Effector CD8-positive, alpha-beta T cell (primary cell): ENCODE measurements around the gene AIFM3.

Source experiments
- DNase-seq: peaks from one replicate; lab custom pipeline; 2025; lab: John Stamatoyannopoulos, UW

Gene AIFM3

GRCh38 chr22:21028277-21029251 lies 61.5 kb downstream of the AIFM3 start:
- DNase-seq, result no peak

- DNase-seq, result no peak
Measured at GRCh38 chr22:21029486-21030025, 62.5 kb downstream of the AIFM3 start.

- DNase-seq, result no peak
Measured at GRCh38 chr22:21030032-21030431, 63.0 kb downstream of the AIFM3 start.
